ENCODE data around the gene BCKDHB. TPM values are rescaled to one million over a fixed set of nuclear protein-coding genes. Genes with fewer than 3 reads are reported as not detected.
"Not testable (repeated sequence)": the region's sequence is repeated elsewhere in the genome, so short reads cannot be mapped to it uniquely, and the experiment has no call there.

The BCKDHB gene
- total and polyA plus RNA-seq, 4 donors, result 22.9 to 36.0 (median 28.9) TPM

DNA sequence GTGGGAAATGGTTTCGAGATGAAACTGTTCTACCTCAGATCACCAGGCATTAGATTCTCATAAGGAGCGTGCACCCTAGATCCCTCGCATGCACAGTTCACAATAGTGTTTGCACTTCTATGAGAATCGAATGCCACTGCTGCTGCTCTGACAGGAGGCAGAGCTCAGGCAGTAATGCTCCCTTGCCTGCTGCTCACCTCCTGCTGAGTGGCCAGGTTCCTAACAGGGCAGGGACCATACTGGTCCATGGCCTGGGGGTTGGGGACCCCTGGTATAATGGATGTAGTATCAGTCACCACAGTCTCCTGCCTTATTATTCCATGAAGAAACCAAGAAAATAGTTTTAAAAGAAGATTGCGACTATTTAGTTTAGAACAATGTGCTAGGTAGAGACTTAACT, 127.5 kb downstream of the BCKDHB start:
- Histone ChIP-seq H3K36me3 (ENCODE audit: control insufficient read depth, insufficient read depth, low read length) (no peaks in the 10 kb centered on the region), H3K27ac (ENCODE audit: low read depth, low read length) (no peak overlapping the region), H3K27me3 (ENCODE audit: control insufficient read depth, insufficient read depth, low read length) (no peaks in the 10 kb centered on the region), H3K4me3 (ENCODE audit: low read depth, low read length) (no peak overlapping the region), H3K4me1 (ENCODE audit: control insufficient read depth, insufficient read depth, low read length) (no peaks in the 10 kb centered on the region), H3K9me3 (ENCODE audit: control insufficient read depth, insufficient read depth, low read length) (no peaks in the 10 kb centered on the region)
- DNase-seq (ENCODE audit: low read depth in 4 of 6, low spot score in 6 of 6), result no peak
- WGBS (ENCODE audit: insufficient coverage), result 88% methylated on average over 4 of the region's 5 CpGs

GRCh38 chr6:80234401-80234800, 127.9 kb downstream of the BCKDHB start:
- Histone ChIP-seq H3K36me3 (ENCODE audit: control insufficient read depth, insufficient read depth, low read length) (no peaks in the 10 kb centered on the region), H3K27me3 (ENCODE audit: control insufficient read depth, insufficient read depth, low read length) (no peaks in the 10 kb centered on the region), H3K9me3 (ENCODE audit: control insufficient read depth, insufficient read depth, low read length) (no peaks in the 10 kb centered on the region), H3K27ac (ENCODE audit: low read depth, low read length) (no peak overlapping the region), H3K4me3 (ENCODE audit: low read depth, low read length) (no peak overlapping the region), H3K4me1 (ENCODE audit: control insufficient read depth, insufficient read depth, low read length) (no peaks in the 10 kb centered on the region)
- WGBS (ENCODE audit: insufficient coverage), result no CpG with 5 or more reads among the region's 2 CpGs
- no peak for DNase-seq (ENCODE audit: low read depth in 4 of 6, low spot score in 6 of 6)

DNA sequence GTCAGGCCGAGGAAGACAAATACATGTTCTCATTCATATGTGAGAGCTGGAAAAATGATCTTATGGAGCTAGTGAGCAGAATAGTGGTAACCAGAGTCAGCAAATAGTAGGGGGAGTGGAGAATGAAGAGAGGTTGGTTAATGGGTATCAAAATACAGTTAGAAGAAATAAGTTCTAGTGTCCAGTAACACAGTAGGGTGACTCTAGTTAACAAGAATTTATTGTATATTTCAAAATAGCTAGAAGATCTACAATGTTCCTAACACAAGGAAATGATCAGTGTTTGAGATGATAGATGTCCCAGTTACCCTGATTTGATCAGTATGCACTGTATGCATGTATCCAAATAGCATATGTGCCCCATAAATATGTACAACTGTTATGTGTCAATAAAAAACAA, 128.4 kb downstream of the BCKDHB start:
- H3K27ac ChIP-seq (ENCODE audit: low read depth, low read length), result no peak overlapping the region
- no peaks in the 10 kb centered on the region for H3K9me3 ChIP-seq (ENCODE audit: control insufficient read depth, insufficient read depth, low read length)
- no peaks in the 10 kb centered on the region for H3K27me3 ChIP-seq (ENCODE audit: control insufficient read depth, insufficient read depth, low read length)
- H3K4me3 ChIP-seq (ENCODE audit: low read depth, low read length), result no peak overlapping the region
- 100% methylated on average over 1 of the region's 1 CpG for WGBS (ENCODE audit: insufficient coverage)
- no peaks in the 10 kb centered on the region for H3K4me1 ChIP-seq (ENCODE audit: control insufficient read depth, insufficient read depth, low read length)
- no peaks in the 10 kb centered on the region for H3K36me3 ChIP-seq (ENCODE audit: control insufficient read depth, insufficient read depth, low read length)
- DNase-seq (ENCODE audit: low read depth in 4 of 6, low spot score in 6 of 6), result no peak

GRCh38 chr6:80235647-80236046, 129.2 kb downstream of the BCKDHB start:
- 50% methylated on average over 1 of the region's 1 CpG for WGBS (ENCODE audit: insufficient coverage)

DNA sequence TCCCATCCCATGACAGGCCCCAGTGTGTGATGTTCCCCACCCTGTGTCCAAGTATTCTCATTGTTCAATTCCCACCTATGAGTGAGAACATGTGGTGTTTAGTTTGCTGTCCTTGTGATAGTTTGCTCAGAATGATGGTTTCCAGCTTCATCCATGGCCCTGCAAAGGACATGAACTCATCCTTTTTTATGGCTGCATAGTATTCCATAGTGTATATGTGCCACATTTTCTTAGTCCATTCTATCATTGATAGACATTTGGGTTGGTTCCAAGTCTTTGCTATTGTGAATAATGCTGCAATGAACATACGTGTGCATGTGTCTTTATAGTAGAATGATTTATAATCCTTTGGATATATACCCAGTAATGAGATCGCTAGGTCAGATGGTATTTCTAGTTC, 132.3 kb downstream of the BCKDHB start:
- H3K27me3 ChIP-seq (ENCODE audit: control insufficient read depth, insufficient read depth, low read length); H3K9me3 ChIP-seq (ENCODE audit: control insufficient read depth, insufficient read depth, low read length); H3K4me1 ChIP-seq (ENCODE audit: control insufficient read depth, insufficient read depth, low read length); H3K36me3 ChIP-seq (ENCODE audit: control insufficient read depth, insufficient read depth, low read length); H3K4me3 ChIP-seq (ENCODE audit: low read depth, low read length); H3K27ac ChIP-seq (ENCODE audit: low read depth, low read length); DNase-seq (ENCODE audit: low read depth in 4 of 6, low spot score in 6 of 6): not testable (repeated sequence)
- WGBS (ENCODE audit: insufficient coverage), result no CpG with 5 or more reads among the region's 2 CpGs

More at GRCh38 chr6:80235647-80236046, 129.2 kb downstream of the BCKDHB start:
- no peaks in the 10 kb centered on the region for H3K27me3 ChIP-seq (ENCODE audit: control insufficient read depth, insufficient read depth, low read length)
- H3K36me3 ChIP-seq (ENCODE audit: control insufficient read depth, insufficient read depth, low read length), result no peaks in the 10 kb centered on the region
- no peak for DNase-seq (ENCODE audit: low read depth in 4 of 6, low spot score in 6 of 6)
- no peaks in the 10 kb centered on the region for H3K9me3 ChIP-seq (ENCODE audit: control insufficient read depth, insufficient read depth, low read length)
- H3K4me1 ChIP-seq (ENCODE audit: control insufficient read depth, insufficient read depth, low read length), result no peaks in the 10 kb centered on the region
- no peak overlapping the region for H3K4me3 ChIP-seq (ENCODE audit: low read depth, low read length)
- H3K27ac ChIP-seq (ENCODE audit: low read depth, low read length), result no peak overlapping the region

- H3K27me3 ChIP-seq (ENCODE audit: control insufficient read depth, insufficient read depth, low read length), result no peaks in the 10 kb centered on the region
- no peaks in the 10 kb centered on the region for H3K4me1 ChIP-seq (ENCODE audit: control insufficient read depth, insufficient read depth, low read length)
- H3K4me3 ChIP-seq (ENCODE audit: low read depth, low read length), result no peak overlapping the region
- no peak for DNase-seq (ENCODE audit: low read depth in 4 of 6, low spot score in 6 of 6)
- H3K27ac ChIP-seq (ENCODE audit: low read depth, low read length), result no peak overlapping the region
- H3K9me3 ChIP-seq (ENCODE audit: control insufficient read depth, insufficient read depth, low read length), result no peaks in the 10 kb centered on the region
- H3K36me3 ChIP-seq (ENCODE audit: control insufficient read depth, insufficient read depth, low read length), result no peaks in the 10 kb centered on the region
- no CpG with 5 or more reads among the region's 2 CpGs for WGBS (ENCODE audit: insufficient coverage)
These were observed 138.6 kb downstream of the BCKDHB start for GRCh38 chr6:80245043-80245442.

DNA sequence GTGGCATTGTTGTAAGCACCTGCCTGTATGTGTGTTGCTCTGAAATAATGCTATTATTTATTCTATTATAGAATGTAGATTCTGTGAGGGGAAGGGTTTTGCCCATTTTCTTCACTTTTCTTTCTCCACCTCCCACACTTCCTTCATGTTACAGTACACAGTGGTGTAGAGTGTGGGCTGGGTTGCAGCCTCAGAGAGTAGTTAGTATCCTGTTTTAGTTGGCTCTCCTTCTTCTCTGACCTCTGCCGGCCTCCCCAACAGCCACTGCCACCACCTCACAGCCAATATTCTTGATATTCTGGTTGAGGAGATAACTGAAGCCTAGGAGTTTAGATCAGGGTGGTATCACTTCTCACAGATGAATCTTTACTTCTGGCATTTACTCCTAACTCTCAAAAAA, 143.4 kb downstream of the BCKDHB start:
- DNase-seq (ENCODE audit: low read depth in 4 of 6, low spot score in 6 of 6), result no peak
- WGBS (ENCODE audit: insufficient coverage), result no CpG with 5 or more reads among the region's 1 CpG
- Histone ChIP-seq H3K4me3 (ENCODE audit: low read depth, low read length) (no peak overlapping the region), H3K36me3 (ENCODE audit: control insufficient read depth, insufficient read depth, low read length) (no peaks in the 10 kb centered on the region), H3K4me1 (ENCODE audit: control insufficient read depth, insufficient read depth, low read length) (no peaks in the 10 kb centered on the region), H3K9me3 (ENCODE audit: control insufficient read depth, insufficient read depth, low read length) (no peaks in the 10 kb centered on the region), H3K27ac (ENCODE audit: low read depth, low read length) (no peak overlapping the region), H3K27me3 (ENCODE audit: control insufficient read depth, insufficient read depth, low read length) (no peaks in the 10 kb centered on the region)

DNA sequence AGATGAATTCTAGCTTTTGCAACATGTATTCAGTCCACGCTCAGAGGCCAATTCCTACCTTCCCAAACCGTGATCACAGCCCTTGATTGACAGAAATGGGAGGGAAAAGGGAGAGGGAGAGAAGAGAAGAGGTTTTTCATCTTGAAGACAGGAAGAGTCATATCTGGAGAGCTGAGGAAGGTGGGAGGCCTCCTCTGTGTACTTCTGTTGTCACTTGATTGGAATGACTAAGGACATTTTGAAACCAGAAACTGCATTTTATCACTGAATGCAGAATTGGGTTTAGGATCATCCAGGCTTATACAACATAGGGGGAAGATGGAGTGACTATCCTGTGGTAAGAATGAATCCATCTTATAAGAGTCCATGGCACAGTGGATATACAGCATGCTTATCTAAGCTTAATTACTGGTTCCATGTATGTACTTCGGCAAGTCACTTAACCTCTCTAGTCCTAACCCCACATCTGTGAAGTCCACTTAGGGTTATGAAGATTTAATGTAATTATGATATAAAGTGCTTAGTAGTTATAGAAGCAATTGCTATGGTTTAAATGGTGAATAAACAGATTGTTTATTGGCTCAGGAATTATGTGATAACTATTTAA, 144.0 kb downstream of the BCKDHB start:
- no CpG with 5 or more reads among the region's 3 CpGs for WGBS (ENCODE audit: insufficient coverage)
- no peaks in the 10 kb centered on the region for H3K9me3 ChIP-seq (ENCODE audit: control insufficient read depth, insufficient read depth, low read length)
- H3K4me3 ChIP-seq (ENCODE audit: low read depth, low read length), result no peak overlapping the region
- H3K36me3 ChIP-seq (ENCODE audit: control insufficient read depth, insufficient read depth, low read length), result no peaks in the 10 kb centered on the region
- H3K27ac ChIP-seq (ENCODE audit: low read depth, low read length), result no peak overlapping the region
- no peaks in the 10 kb centered on the region for H3K4me1 ChIP-seq (ENCODE audit: control insufficient read depth, insufficient read depth, low read length)
- no peaks in the 10 kb centered on the region for H3K27me3 ChIP-seq (ENCODE audit: control insufficient read depth, insufficient read depth, low read length)
- DNase-seq (ENCODE audit: low read depth in 4 of 6, low spot score in 6 of 6), result no peak

- H3K27ac ChIP-seq (ENCODE audit: low read depth, low read length), result no peak overlapping the region
- DNase-seq (ENCODE audit: low read depth in 4 of 6, low spot score in 6 of 6), result no peak
- no peak overlapping the region for H3K4me3 ChIP-seq (ENCODE audit: low read depth, low read length)
- H3K4me1 ChIP-seq (ENCODE audit: control insufficient read depth, insufficient read depth, low read length), result no peaks in the 10 kb centered on the region
- WGBS (ENCODE audit: insufficient coverage), result no CpG with 5 or more reads among the region's 1 CpG
- H3K36me3 ChIP-seq (ENCODE audit: control insufficient read depth, insufficient read depth, low read length), result no peaks in the 10 kb centered on the region
- no peaks in the 10 kb centered on the region for H3K27me3 ChIP-seq (ENCODE audit: control insufficient read depth, insufficient read depth, low read length)
- H3K9me3 ChIP-seq (ENCODE audit: control insufficient read depth, insufficient read depth, low read length), result no peaks in the 10 kb centered on the region
These were observed 144.8 kb downstream of the BCKDHB start for GRCh38 chr6:80251321-80251720.

DNA sequence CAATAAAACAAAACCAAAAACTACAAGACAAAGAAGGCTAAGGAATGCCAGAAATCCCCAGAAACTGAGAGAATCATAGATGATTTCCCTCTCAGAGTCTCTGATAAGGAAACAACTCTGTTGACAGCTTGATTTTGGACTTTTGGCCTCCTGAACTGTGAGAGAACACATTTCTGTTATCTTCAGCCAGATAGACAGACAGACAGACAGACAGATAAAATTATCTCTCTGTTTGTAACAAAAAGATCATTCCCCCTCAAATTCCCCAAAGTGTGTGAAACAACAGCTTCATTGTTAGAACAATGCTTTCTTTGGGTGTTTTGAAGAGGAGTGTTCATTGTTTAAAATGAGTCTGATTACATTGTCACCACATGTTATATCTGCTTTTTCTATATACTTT, 148.2 kb downstream of the BCKDHB start:
- no peaks in the 10 kb centered on the region for H3K36me3 ChIP-seq (ENCODE audit: control insufficient read depth, insufficient read depth, low read length)
- DNase-seq (ENCODE audit: low read depth in 4 of 6, low spot score in 6 of 6), result no peak
- H3K4me1 ChIP-seq (ENCODE audit: control insufficient read depth, insufficient read depth, low read length), result no peaks in the 10 kb centered on the region
- H3K9me3 ChIP-seq (ENCODE audit: control insufficient read depth, insufficient read depth, low read length), result no peaks in the 10 kb centered on the region
- H3K4me3 ChIP-seq (ENCODE audit: low read depth, low read length), result no peak overlapping the region
- no peaks in the 10 kb centered on the region for H3K27me3 ChIP-seq (ENCODE audit: control insufficient read depth, insufficient read depth, low read length)
- no peak overlapping the region for H3K27ac ChIP-seq (ENCODE audit: low read depth, low read length)

Data from spinal cord (tissue), 10 donors.